ENCODE measurements around the gene MMP14.
A peak's percentile ranks its signal among the peaks of the same experiment; 100 is the strongest.

The MMP14 gene

DNA sequence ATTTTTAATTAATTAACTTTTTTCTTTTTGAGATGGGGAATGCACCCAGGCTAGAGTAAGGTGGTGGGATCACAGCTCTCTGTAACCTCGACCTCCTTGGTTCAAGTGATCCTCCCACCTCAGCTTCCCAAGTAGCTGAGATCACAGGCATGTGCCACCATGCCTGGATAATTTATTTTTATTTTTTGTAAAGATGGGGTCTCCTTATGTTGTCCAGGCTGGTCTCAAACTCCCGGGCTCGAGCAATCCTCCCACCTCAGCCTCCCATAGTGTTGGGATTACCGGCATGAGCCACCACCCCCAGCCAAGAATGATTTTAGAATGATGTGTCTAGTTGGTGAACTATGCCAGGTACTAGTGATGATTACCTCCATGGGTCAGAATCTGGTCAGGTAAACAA lies 28.6 kb downstream of the MMP14 start:
- no peak for DNase-seq

DNA sequence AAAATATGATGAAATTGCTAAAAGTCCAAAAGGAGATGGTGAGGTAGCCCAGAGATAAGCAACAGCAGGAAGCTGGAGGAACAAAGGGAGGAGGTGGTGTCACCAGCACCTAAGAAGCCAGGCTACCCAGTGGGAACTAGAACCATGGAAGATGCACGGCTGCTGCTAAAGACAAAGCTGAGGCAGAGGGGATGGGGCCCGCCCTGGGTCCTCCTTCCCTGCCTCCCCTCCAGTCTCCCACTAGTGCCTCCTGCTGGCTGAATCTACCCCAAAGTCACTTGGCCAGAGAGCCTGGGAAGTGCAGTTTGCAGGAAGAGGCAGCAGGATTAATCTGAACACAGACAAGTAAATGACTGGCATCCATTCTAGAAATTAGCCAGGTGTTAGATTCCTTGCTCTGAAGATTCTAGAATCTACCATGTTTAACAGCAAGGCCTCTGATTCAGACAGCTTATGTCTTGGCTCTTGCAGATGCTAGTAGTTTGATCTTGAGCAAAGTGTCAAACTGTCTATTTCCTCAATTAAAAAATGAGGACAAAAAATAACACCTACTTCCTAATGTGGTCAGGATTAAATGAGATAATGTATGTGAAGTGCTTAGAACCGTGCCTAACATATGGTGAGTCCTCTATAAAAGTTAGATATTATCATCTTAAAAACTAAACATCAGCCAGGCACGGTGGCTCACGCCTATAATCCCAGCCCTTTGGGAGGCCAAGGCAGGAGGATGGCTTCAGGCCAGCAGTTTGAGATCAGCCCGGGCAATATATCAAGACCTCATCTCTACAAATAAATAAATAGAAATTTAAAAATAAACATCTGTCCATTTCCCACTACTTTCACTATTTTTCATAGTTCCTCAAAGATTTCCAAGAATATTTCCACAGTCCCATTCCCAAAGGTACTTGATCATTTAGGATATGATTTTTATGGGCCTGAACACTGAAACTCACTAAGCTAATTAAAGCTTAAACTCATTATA lies 29.3 kb downstream of the MMP14 start:
- no peak for DNase-seq

DNA sequence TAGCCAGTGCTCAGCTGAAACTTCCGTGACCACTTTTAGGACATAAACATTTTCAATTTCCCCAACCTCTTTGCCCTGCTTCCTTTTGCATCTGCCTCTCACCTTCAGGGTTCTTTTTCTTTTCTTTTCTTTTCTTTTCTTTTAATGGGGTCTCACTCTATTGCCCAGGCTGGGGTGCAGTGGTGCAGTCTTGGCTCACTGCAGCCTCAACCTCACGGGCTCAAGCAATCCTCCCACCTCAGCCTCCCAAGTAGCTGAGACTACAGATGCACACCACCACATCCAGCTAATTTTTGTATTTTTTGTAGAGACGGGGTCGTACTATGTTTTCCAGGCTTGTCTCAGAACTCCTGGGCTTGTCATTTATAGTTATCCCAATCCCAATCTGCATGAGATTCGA lies 30.5 kb downstream of the MMP14 start:
- no peak for DNase-seq

DNA sequence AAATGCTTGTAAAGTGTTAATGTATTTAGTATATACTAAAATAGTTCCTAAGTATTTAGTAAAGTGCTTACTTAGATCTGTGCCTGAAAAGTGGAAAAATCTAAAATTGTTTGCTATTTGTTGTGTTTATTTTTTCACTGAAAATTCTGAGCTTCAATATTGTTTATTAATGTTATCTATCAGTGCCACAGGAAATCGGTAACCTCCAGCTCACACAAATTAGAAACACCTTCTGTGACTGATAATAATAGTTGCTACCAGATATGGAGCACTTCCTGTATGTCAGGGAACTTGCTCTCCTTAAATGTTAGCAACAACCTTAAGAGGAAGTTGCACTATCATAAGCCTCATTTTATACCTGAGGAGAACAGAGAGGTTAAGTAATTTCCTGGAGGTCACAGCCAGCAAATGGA lies 34.4 kb downstream of the MMP14 start:
- DNase-seq = no peak

DNA sequence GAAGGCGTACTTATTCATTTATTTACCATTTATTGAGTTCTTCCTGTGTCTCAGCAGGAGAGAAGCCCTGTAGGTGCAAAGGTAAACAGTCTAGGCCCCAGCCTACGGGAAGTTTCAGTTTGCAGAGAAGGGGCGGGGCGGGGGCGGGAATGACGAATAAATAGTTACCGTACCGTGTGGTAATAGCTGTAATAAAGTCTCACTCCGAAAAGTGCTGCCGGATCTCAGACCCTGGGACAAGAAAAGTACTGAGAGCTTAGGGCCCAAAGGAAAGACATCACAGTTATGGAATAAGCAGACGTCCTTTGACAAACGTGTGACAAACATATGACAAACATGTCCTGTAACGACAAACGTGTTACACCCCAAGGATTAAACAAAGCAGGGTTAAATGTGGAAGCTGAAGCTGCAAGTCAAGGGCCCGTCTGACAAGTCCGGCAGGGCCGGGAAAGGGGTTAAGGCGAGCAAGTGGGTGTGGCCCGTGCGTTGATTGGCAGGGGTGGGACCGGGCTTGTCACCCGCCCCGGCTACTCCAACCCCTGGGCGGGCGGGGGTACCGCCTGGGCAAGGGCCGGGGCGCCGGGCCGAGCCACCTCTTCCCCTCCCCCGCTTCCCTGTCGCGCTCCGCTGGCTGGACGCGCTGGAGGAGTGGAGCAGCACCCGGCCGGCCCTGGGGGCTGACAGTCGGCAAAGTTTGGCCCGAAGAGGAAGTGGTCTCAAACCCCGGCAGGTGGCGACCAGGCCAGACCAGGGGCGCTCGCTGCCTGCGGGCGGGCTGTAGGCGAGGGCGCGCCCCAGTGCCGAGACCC lies 35.0 kb downstream of the MMP14 start, which contains the start of gene LRP10:
Gene LRP10 (plus strand): TSS at position 517 of the 809 bp plus-strand sequence. CDS start 564 bp downstream, outside the sequence.
- DNase-seq = peak; percentile 58

DNA sequence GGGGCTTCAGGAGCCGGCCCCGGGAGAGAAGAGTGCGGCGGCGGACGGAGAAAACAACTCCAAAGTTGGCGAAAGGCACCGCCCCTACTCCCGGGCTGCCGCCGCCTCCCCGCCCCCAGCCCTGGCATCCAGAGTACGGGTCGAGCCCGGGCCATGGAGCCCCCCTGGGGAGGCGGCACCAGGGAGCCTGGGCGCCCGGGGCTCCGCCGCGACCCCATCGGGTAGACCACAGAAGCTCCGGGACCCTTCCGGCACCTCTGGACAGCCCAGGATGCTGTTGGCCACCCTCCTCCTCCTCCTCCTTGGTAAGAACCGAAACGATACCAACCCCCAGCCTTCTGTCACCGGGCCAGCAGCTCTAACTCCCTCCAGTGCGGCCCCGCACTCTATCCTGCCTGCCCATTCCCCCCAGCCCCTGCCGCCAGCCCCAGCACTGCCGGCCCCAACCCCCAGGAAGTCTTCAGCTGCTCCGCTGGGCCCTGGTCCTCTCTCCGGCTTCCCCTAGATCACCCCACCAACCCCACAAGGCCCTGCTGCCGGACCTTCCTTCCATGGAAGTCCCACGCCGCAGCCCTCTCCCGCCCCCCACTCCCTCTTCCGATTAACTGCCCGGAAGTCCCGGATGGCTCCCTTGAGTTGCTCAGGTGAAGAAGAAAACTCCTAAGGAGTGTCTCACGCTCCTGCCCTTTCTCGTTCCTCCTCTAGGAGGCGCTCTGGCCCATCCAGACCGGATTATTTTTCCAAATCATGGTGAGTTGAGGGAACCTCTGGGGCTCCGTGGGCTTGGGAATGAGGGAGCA lies 35.8 kb downstream of the MMP14 start:
- DNase-seq = peak; percentile 69

DNA sequence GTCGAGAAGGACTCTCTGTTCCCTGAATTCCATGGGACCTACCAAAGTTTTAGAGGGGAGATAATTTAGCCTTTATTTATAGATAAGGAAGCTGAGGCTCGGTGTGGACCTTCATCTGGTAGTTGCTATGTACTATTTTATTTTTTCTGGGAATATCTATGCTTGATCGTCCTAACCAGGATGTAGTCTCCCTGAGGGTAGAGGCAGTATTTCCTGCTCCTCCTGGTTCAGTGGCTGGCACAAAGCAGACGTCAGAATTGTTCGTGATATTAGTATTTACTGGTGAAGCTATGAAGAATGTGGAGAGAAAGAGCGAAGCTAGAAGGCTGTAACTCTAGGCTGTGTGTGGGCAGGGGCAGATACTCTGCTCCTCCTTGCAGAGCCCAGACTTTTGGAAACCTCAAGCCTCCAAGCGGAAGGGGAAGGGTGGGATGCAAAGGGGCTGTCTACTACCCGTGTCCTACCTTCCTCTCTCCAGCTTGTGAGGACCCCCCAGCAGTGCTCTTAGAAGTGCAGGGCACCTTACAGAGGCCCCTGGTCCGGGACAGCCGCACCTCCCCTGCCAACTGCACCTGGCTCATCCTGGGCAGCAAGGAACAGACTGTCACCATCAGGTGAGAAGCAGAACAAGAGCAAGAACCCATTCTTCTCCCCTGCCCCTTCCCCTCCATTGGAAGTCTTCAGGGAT lies 36.6 kb downstream of the MMP14 start:
- no peak for DNase-seq

DNA sequence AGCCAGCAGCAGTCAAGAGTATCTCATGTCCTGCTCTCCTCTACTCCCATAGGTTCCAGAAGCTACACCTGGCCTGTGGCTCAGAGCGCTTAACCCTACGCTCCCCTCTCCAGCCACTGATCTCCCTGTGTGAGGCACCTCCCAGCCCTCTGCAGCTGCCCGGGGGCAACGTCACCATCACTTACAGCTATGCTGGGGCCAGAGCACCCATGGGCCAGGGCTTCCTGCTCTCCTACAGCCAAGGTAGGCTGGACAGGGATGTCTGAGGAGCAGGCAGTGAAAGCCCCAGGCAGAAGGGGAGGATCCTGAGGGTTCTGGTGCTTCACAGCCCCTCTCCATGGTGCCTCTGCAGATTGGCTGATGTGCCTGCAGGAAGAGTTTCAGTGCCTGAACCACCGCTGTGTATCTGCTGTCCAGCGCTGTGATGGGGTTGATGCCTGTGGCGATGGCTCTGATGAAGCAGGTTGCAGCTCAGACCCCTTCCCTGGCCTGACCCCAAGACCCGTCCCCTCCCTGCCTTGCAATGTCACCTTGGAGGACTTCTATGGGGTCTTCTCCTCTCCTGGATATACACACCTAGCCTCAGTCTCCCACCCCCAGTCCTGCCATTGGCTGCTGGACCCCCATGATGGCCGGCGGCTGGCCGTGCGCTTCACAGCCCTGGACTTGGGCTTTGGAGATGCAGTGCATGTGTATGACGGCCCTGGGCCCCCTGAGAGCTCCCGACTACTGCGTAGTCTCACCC lies 38.8 kb downstream of the MMP14 start:
- no peak for DNase-seq

DNA sequence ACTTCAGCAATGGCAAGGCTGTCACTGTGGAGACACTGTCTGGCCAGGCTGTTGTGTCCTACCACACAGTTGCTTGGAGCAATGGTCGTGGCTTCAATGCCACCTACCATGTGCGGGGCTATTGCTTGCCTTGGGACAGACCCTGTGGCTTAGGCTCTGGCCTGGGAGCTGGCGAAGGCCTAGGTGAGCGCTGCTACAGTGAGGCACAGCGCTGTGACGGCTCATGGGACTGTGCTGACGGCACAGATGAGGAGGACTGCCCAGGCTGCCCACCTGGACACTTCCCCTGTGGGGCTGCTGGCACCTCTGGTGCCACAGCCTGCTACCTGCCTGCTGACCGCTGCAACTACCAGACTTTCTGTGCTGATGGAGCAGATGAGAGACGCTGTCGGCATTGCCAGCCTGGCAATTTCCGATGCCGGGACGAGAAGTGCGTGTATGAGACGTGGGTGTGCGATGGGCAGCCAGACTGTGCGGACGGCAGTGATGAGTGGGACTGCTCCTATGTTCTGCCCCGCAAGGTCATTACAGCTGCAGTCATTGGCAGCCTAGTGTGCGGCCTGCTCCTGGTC lies 39.4 kb downstream of the MMP14 start:
- no peak for DNase-seq

DNA sequence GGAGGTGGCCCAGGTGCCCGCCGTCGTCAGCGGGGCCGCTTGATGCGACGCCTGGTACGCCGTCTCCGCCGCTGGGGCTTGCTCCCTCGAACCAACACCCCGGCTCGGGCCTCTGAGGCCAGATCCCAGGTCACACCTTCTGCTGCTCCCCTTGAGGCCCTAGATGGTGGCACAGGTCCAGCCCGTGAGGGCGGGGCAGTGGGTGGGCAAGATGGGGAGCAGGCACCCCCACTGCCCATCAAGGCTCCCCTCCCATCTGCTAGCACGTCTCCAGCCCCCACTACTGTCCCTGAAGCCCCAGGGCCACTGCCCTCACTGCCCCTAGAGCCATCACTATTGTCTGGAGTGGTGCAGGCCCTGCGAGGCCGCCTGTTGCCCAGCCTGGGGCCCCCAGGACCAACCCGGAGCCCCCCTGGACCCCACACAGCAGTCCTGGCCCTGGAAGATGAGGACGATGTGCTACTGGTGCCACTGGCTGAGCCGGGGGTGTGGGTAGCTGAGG lies 40.7 kb downstream of the MMP14 start:
- DNase-seq = no peak

DNA sequence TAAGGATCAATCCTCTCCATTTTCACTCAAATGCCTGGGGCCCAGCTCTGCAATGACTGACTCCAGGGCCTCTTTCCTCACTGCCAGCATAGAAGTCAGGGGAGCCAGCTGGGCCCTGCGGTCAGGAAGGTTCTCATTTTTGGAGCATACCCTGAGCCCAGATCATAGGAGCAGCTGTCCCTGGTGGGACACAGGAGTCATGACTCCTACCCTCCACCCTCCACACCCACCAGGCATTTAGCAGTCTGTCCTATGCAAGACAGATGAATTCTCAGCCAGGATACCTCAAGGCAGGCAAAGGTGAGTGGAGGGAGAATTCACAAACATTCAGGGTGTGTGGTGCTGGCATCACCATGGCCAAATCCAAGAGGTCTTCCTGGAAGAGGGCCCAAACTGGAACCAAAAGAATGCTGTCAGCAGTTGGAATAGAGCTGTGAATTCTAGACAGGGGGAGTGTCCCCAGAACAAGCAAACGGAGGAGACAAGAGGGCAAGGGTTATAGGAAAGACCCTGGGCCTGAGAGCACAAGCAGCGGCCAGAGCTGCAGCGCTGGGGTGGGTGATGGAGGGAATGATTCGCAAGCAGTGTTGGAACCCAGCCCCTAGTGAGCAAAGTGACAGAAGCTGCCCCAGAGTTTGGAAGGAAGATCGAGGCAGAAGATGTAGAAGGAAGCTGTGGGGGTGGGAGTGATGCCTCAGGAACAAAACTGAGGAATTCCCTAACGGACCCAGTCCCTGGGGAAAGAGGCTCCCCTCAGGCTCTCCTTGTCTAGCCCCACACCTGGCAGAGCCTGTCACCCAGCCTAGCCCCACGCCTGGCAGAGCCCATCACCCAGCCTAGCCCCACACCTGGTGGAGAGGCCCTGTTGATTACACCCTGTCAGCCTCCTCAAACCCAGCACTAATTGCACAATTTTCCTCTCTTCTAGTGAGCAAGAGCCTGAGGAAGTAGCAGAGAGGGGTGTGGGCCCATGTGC lies 42.2 kb downstream of the MMP14 start:
- no peak for DNase-seq

DNA sequence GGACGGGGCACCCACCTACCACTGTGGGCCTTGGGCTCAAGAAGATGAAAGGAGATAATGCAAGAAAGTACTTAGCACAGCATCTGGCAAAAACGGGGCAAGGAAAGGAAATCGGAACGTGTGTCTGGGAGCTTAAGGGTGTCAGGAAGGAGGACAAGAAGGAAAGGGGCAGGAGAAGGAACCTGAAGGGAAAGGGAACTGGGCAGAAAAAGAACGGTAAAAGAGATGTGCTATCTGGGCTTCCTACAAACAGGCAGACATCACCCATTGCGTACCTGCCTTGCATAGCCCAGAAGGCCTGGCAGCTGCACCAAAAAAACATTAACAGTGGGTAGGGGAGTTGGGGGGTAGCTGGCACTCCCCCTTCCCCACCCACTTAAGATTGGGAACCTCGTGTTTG lies 45.7 kb downstream of the MMP14 start:
- DNase-seq = no peak

DNA sequence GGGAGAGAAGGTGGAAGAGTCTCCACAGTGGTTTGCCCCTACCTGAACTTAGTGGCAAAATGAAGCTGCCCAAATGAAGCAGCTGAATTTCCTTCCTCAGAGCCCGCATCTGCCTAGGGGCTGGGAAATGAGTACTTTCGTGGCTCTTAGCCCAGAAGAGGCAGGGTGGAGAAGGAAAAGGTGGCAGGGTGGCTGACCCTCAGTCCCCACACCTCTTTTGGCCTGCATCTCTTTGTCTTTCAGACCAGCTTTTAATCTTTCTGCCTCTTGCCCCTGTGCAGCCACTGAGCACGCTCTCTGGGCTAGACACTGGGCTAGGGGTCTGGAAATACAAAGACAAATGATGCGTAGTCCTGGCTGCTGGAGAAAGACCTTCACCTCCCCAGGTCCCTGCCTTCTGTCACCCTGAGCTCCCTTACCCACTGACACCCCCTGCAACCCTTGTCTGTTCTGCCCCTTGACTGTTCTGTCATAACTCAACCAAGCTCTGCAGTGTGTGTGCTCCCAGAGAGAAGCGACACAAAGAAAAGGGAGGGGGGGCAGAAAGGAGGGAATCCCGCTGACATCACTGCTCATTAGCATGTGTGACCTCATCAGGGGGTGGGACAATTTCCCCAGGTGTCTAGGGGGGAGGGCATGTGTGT lies 46.3 kb downstream of the MMP14 start:
- DNase-seq = peak; percentile 75

DNA sequence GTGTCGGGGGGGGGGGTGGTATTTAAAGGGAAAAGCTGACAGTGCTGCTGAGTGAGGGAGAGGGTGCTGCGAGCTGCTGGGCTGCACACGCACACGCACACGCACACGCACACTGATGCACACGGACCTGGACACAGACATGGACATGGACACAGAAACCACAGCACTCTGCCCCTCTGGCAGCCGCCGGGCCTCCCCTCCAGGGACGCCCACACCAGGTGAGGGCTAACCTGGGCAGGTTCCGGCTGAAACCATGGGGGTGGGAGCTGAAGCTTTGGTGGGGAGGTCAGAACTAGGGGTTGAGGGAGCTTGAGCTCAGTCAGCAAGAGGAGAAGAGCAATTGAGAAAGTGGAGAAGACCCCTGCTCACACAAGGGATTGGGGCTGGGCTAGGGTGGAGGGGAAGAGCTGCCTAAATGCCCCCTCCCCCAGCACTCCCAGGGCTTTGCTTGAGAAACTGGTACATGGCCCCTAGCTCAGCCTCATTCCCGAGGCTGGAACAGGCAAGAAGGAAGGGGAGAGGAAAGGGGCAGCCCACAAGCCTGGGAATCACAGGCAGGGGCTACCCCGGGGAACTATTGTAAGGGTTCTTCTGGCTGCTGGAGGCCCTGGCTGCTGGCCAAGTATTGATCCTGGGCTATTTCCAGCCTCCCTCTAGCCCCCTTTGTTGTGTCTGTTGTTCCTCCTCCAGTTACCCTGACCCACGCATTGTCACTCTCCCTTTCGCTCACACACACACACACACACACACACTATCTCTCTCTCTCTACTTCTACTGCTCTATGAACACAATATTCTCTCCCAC lies 47.0 kb downstream of the MMP14 start, which contains the start of gene REM2:
Gene REM2 (plus strand): TSS at position 50 of the 804 bp plus-strand sequence. CDS start 66 bp downstream, at position 116.
- DNase-seq = peak; percentile 38

DNA sequence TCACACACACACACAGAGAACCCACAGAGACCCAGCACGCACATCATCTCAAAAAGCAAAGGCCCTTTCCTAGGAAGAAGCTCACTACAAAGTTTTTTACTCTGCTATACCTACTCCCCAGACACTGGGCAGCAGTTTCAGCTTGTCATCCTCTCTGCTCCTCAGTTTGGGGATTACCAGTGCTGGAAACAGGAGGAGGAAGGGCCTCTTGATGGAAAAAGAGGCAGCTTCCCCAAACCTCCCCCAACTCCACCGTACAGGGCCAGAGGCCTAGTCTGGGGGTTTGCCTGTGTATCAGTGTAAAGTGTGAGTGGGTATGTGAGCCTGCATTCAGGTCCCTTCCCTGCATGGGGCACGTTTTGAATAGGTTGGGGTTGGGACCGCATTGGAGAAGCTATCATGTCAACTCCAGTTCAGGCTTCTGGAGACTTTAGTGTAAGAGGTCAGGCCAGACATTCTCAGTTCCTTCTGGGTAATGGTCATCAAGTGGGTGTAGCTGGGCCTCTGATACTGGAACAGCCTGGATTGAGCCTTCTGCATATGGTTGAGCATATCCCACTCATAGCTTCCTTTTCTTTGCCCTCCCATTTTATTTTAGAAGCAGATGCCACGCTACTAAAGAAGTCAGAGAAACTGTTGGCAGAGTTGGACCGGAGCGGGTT lies 47.8 kb downstream of the MMP14 start:
- no peak for DNase-seq

DNA sequence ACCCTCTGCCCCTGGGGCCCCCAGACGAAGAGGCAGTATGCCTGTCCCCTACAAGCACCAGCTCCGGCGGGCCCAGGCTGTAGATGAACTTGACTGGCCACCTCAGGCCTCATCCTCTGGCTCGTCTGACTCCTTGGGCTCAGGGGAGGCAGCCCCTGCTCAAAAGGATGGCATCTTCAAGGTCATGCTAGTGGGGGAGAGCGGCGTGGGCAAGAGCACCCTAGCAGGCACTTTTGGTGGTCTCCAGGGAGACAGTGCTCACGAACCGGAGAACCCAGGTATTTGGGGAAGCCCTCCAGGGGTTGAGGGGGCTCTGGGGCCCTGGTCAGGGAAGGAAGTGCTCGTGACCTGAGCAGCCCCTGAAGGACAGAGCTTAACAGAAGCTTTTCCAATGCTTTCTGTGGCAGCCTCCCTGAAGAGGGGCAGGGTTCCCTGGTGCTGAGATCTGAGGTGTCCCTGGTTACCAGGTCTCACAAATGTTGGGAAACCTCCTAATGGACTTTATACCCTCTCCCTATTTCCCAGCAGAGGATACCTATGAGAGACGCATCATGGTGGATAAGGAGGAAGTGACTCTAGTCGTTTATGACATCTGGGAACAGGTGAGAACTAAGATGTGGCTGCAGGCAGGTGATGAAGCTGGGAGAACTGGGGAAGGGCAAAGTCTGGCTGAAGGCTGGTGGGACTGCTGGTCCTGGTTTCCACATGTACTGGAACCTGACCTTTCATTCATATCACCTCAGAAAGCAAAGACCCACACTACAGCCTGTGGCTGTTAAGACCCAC lies 48.5 kb downstream of the MMP14 start:
- DNase-seq = no peak

DNA sequence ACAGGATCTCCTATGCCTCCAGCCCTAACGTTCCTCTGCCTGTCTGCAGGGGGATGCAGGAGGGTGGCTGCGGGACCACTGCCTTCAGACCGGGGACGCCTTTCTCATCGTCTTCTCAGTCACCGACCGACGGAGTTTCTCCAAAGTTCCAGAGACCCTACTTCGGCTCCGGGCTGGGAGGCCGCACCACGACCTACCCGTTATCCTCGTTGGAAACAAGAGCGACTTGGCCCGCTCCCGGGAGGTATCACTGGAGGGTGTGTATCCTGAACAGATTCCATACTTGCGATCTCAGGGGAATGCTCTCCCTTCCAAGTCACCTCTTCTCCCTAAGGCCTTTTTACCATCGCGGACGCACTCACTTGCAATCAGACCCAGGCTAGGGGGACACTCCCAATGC lies 49.6 kb downstream of the MMP14 start:
- no peak for DNase-seq
